HG03520 (cell line): ENCODE results near the gene EPHA3.

Experiments
- ATAC-seq: cut with Tn5 transposase; IDR thresholded peaks from one replicate; pipeline ENCODE4 v1.9.1; 2021; ENCODE audit warnings: mild to moderate bottlenecking, moderate library complexity; ENCODE audit not compliant: unreplicated experiment

EPHA3 gene

DNA sequence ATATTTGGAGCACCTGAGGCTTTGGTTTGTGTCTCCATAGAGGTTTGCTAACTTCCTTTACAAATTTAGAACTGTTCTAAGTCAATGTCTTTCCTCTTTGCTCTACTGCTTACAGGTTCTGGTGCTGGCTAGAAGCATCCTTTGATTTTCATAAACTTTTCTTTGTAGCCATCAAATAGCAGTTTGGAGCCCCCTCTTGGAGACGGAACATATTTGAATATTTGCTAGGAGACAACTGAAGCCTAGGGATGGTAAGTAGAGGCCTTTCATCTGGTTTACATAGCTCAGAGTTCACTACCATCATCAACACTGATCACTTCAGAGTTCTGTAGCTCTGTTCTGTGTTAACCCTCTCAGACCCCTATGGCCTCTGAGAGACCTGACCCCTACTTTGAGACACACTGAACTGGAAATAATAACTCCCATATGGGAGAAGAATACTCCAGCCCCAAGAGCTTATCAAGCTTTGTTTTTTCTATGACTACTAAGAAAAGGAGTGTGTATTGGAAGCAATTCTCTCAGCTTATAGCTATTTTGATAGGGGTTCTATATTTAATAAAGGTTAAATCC, 420.4 kb downstream of the EPHA3 start:
- no peak for ATAC-seq
